Smooth muscle cell (in vitro differentiated cells): ENCODE data around the gene ZC3H18. TPM values are rescaled to one million over a fixed set of nuclear protein-coding genes. Genes with fewer than 3 reads are reported as not detected.

ENCODE experiments used
- DNase-seq: peaks from one replicate; lab custom pipeline; 2025; ENCODE audit not compliant: unreplicated experiment; lab: John Stamatoyannopoulos, UW
- H2AFZ ChIP-seq: fragments of 200-600 bp; sonication (generic); 2 replicates; pipeline ENCODE4 v1.6.0; 2016; ENCODE audit warnings: antibody characterized with exemption, low read depth, mild to moderate bottlenecking
- H3F3A ChIP-seq: fragments of 200-600 bp; sonication (generic); 2 replicates; pipeline ENCODE4 v1.6.0; 2017; ENCODE audit warnings: antibody characterized with exemption, low read depth
- H3K27ac ChIP-seq: fragments of 200-600 bp; sonication (generic); 2 replicates; pipeline ENCODE4 v1.5.1; 2016; ENCODE audit warnings: low read depth, mild to moderate bottlenecking
- H3K27me3 ChIP-seq: fragments of 200-600 bp; sonication (generic); 2 replicates; pipeline ENCODE4 v1.6.1; 2016; ENCODE audit warnings: low read depth, mild to moderate bottlenecking
- H3K36me3 ChIP-seq: fragments of 200-600 bp; sonication (generic); 2 replicates; pipeline ENCODE4 v1.5.1; 2016; ENCODE audit warnings: low read depth
- H3K4me1 ChIP-seq: fragments of 200-600 bp; sonication (generic); 2 replicates; pipeline ENCODE4 v1.5.1; 2016; ENCODE audit warnings: low read depth
- H3K4me2 ChIP-seq: fragments of 200-600 bp; sonication (generic); 2 replicates; pipeline ENCODE4 v1.6.0; 2016; ENCODE audit warnings: mild to moderate bottlenecking
- H3K4me3 ChIP-seq: fragments of 200-600 bp; sonication (generic); 2 replicates; pipeline ENCODE4 v1.5.1; 2016; ENCODE audit warnings: mild to moderate bottlenecking
- H3K79me2 ChIP-seq: fragments of 200-600 bp; sonication (generic); 2 replicates; pipeline ENCODE4 v1.6.0; 2016; ENCODE audit warnings: low read depth, mild to moderate bottlenecking
- H3K9ac ChIP-seq: fragments of 200-600 bp; sonication (generic); 2 replicates; pipeline ENCODE4 v1.6.0; 2016; ENCODE audit warnings: low read depth
- H3K9me3 ChIP-seq: fragments of 200-600 bp; sonication (generic); replicated peaks from 2 replicates; pipeline ENCODE4 v1.5.1; 2016; ENCODE audit warnings: low read depth
- H4K20me1 ChIP-seq: fragments of 200-600 bp; sonication (generic); 2 replicates; pipeline ENCODE4 v1.6.0; 2016; ENCODE audit warnings: low read depth
- WGBS: methylation state at CpG from one replicate; pipeline ENCODE4 v1.1.7; 2016; ENCODE audit warnings: low lambda C conversion rate; 5-methylcytosine and 5-hydroxymethylcytosine counted together
- polyA plus RNA-seq: library from polyadenylated mRNA; unstranded; fragments of >200 nt; fragmentation: Nextera tagmentation; extraction: Ambion mirVana; gene quantifications from 2 replicates; pipeline ENCODE4 v1.2.1, GENCODE V29; 2016
- total RNA-seq: library from RNA; depleted of rRNA; stranded (reverse); fragments of >200 nt; gene quantifications from 2 replicates; pipeline ENCODE4 v1.2.3, GENCODE V29; 2014
- TF ChIP-seq, protein P1 (sequence below): fragments of 200-600 bp; sonication (generic); IDR thresholded peaks from 2 replicates; pipeline ENCODE4 v1.5.1; 2017; ENCODE audit warnings: borderline replicate concordance, mild to moderate bottlenecking, antibody characterized with exemption; ENCODE audit not compliant: insufficient read depth, poor library complexity, severe bottlenecking

The ZC3H18 gene
- total and polyA plus RNA-seq, 2 experiments from 2014 or later, result 14.6 to 30.4 TPM

DNA sequence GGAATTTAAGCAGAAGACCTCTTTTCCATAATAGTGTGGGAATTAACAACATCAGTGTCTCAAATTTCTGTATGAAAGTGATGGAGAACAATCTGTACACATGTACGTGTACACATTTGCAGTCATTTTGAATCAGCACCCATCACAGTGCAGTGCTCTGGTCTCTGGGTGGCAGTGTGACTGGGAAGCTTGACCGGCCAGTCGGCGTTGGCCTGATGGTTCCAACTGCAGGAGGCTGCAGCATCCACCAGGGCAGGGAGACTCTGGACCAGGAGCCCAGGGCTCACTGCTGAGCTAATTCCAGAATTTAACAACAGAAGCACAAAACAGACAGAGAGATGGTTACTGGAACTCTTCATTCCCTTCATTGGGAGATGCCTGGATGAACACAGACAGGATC lies 17.9 kb downstream of the ZC3H18 start:
- Histone ChIP-seq H3K4me3 (no peak overlapping the region), H3K9me3 (no peaks in the 10 kb centered on the region), H4K20me1 (peaks cover 80% of the 10 kb centered on the region), H3K27ac (no peak overlapping the region), H3K4me2 (no peak overlapping the region), H3F3A (no peaks in the 10 kb centered on the region), H3K4me1 (no peaks in the 10 kb centered on the region), H3K36me3 (peaks cover 9% of the 10 kb centered on the region), H3K9ac (no peak overlapping the region), H3K27me3 (no peaks in the 10 kb centered on the region), H3K79me2 (peaks cover 25% of the 10 kb centered on the region), H2AFZ (no peak overlapping the region)
- WGBS, result 99% methylated on average over 4 of the region's 4 CpGs
- DNase-seq, result no peak
- TF ChIP-seq, protein P1, sequence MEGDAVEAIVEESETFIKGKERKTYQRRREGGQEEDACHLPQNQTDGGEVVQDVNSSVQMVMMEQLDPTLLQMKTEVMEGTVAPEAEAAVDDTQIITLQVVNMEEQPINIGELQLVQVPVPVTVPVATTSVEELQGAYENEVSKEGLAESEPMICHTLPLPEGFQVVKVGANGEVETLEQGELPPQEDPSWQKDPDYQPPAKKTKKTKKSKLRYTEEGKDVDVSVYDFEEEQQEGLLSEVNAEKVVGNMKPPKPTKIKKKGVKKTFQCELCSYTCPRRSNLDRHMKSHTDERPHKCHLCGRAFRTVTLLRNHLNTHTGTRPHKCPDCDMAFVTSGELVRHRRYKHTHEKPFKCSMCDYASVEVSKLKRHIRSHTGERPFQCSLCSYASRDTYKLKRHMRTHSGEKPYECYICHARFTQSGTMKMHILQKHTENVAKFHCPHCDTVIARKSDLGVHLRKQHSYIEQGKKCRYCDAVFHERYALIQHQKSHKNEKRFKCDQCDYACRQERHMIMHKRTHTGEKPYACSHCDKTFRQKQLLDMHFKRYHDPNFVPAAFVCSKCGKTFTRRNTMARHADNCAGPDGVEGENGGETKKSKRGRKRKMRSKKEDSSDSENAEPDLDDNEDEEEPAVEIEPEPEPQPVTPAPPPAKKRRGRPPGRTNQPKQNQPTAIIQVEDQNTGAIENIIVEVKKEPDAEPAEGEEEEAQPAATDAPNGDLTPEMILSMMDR, result no peak

DNA sequence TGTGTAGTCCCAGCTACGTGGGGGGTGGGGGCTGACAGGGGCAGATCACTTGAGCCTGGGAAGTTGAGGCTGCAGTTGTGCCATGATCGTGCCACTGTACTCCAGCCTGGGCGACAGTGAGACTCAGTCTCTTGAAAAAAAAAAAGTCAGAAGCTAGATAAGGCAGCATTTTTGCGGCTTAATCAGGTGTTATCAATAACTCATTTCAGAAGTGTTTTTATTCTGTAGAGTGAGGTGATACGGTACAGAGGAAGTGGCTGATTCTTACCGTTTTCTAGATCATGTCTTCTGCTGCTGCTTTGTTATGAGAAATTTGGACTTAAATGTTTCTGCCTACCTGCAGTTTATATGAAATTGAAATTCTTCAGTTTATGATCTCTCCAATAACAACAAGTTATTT lies 18.6 kb downstream of the ZC3H18 start:
- Histone ChIP-seq H3F3A (no peaks in the 10 kb centered on the region), H3K9ac (no peak overlapping the region), H3K4me3 (no peak overlapping the region), H3K27me3 (no peaks in the 10 kb centered on the region), H2AFZ (no peak overlapping the region), H3K4me2 (no peak overlapping the region), H4K20me1 (peaks cover 80% of the 10 kb centered on the region), H3K79me2 (peaks cover 18% of the 10 kb centered on the region), H3K27ac (no peak overlapping the region), H3K9me3 (no peaks in the 10 kb centered on the region), H3K4me1 (no peaks in the 10 kb centered on the region), H3K36me3 (peaks cover 9% of the 10 kb centered on the region)
- DNase-seq, result no peak
- WGBS, result 98% methylated on average over 6 of the region's 6 CpGs
- TF ChIP-seq, protein P1, result no peak

DNA sequence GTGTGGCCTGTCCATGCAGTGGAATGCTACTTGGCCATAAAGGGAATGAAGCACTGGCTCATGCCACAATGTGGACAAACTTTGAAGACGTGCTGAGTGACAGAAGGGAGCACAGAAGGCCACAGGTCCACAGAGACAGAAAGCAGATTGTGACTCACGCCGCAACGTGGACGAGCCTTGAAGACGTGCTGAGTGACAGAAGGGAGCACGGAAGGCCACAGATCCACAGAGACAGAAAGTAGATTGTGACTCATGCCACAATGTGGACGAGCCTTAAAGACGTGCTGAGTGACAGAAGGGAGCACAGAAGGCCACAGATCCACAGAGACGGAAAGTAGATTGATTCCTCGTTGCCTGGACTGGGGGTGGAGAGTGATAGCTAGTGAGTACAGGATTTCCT lies 19.2 kb downstream of the ZC3H18 start:
- Histone ChIP-seq H3K4me1 (no peaks in the 10 kb centered on the region), H2AFZ (no peak overlapping the region), H3K9me3 (no peaks in the 10 kb centered on the region), H3K27ac (no peak overlapping the region), H4K20me1 (peaks cover 78% of the 10 kb centered on the region), H3K79me2 (peaks cover 12% of the 10 kb centered on the region), H3K4me3 (no peak overlapping the region), H3K36me3 (peaks cover 9% of the 10 kb centered on the region), H3K9ac (no peak overlapping the region), H3K27me3 (no peaks in the 10 kb centered on the region), H3K4me2 (no peak overlapping the region), H3F3A (no peaks in the 10 kb centered on the region)
- TF ChIP-seq, protein P1, result no peak
- DNase-seq, result no peak
- 95% methylated on average over 11 of the region's 11 CpGs for WGBS

- Histone ChIP-seq H3K27me3 (no peaks in the 10 kb centered on the region), H3K4me3 (no peak overlapping the region), H3K9ac (no peak overlapping the region), H2AFZ (no peak overlapping the region), H4K20me1 (peaks cover 77% of the 10 kb centered on the region), H3K4me2 (no peak overlapping the region), H3K36me3 (peaks cover 9% of the 10 kb centered on the region), H3K4me1 (no peaks in the 10 kb centered on the region), H3K27ac (no peak overlapping the region), H3K79me2 (peaks cover 6% of the 10 kb centered on the region), H3F3A (no peaks in the 10 kb centered on the region), H3K9me3 (no peaks in the 10 kb centered on the region)
- TF ChIP-seq, protein P1, result no peak
- WGBS, result 95% methylated on average over 10 of the region's 10 CpGs
- DNase-seq, result no peak
Measured at GRCh38 chr16:88591577-88592021, 21.4 kb downstream of the ZC3H18 start.
